ENCODE data around the gene PDHX. TPM values are rescaled to one million over a fixed set of nuclear protein-coding genes. Genes with fewer than 3 reads are reported as not detected.

PDHX gene
- polyA plus RNA-seq, 1 donor (not counting 4 experiments of a cell fraction or from before 2014, with no cell fraction given), result 28.5 TPM

DNA sequence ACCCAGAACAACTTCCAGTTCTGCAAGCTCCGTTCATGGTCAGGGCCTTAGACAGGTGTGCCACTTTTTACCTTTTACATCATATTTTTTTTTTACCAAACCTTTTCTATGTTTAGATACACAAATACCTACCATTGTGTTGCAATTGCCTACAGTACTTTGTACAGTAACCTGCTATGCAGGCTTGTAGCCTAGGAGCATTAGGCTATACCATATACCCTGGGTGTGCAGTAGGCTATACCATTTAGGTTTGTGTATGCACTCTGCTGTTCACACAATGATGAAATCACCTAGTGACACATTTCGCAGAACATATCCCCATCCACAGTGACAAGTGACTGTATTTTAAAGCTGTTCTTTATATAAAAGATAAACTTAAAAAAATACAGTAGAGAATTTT is 29.8 kb upstream of the PDHX start:
- no peak for TF ChIP-seq EZH2 (IDR thresholded peaks at IDR 0.05; ENCODE audit: low read length)
- TF ChIP-seq, protein P1, sequence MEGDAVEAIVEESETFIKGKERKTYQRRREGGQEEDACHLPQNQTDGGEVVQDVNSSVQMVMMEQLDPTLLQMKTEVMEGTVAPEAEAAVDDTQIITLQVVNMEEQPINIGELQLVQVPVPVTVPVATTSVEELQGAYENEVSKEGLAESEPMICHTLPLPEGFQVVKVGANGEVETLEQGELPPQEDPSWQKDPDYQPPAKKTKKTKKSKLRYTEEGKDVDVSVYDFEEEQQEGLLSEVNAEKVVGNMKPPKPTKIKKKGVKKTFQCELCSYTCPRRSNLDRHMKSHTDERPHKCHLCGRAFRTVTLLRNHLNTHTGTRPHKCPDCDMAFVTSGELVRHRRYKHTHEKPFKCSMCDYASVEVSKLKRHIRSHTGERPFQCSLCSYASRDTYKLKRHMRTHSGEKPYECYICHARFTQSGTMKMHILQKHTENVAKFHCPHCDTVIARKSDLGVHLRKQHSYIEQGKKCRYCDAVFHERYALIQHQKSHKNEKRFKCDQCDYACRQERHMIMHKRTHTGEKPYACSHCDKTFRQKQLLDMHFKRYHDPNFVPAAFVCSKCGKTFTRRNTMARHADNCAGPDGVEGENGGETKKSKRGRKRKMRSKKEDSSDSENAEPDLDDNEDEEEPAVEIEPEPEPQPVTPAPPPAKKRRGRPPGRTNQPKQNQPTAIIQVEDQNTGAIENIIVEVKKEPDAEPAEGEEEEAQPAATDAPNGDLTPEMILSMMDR (optimal IDR thresholded peaks at IDR 0.05 in 1 of 3, IDR thresholded peaks at IDR 0.05 in 1 of 3, conservative IDR thresholded peaks at IDR 0.05 in 1 of 3; ENCODE audit: extremely low read depth in 1 of 3, insufficient read depth in 2 of 3, low read length in 3 of 3), result no peak
- DNase-seq (ENCODE audit: low read depth, low spot score), result no peak
- H3K36me3 ChIP-seq (ENCODE audit: control insufficient read depth in 2 of 2, extremely low read depth in 1 of 2, insufficient read depth in 2 of 2, low read length in 2 of 2), result no peaks in the 10 kb centered on the region
- dilution Hi-C loops (cut with MboI; ENCODE audit: extremely low pct_ligation_motif_present, low sequenced_read_pairs), result no loop called here
- H3K9me1 ChIP-seq (ENCODE audit: control insufficient read depth, extremely low read depth, insufficient read depth, low read length), result no peaks in the 10 kb centered on the region
- H2AFZ ChIP-seq (ENCODE audit: control insufficient read depth, low read length), result no peak overlapping the region
- H3K4me2 ChIP-seq (ENCODE audit: control insufficient read depth, extremely low read depth, insufficient read depth, low read depth, low read length), result no peak overlapping the region
- H3K9me3 ChIP-seq (ENCODE audit: control insufficient read depth, low read depth, low read length), result no peaks in the 10 kb centered on the region
- no peaks in the 10 kb centered on the region for H3K4me1 ChIP-seq (ENCODE audit: control insufficient read depth, extremely low read depth, insufficient read depth, low read length)
- H4K20me1 ChIP-seq (ENCODE audit: control insufficient read depth, extremely low read depth, insufficient read depth, low read length), result no peaks in the 10 kb centered on the region
- H3K27me3 ChIP-seq (ENCODE audit: control insufficient read depth, extremely low read depth, insufficient read depth, low read length), result no peaks in the 10 kb centered on the region
- no peak overlapping the region for H3K4me3 ChIP-seq (ENCODE audit: control insufficient read depth in 2 of 3, extremely low read depth in 1 of 3, insufficient read depth in 2 of 3, low read depth in 1 of 3, low read length in 3 of 3)
- H3K79me2 ChIP-seq (ENCODE audit: control insufficient read depth, insufficient read depth, low read length), result no peaks in the 10 kb centered on the region
- no peak overlapping the region for H3K27ac ChIP-seq (ENCODE audit: control insufficient read depth, insufficient read depth, low read length)
- no peak overlapping the region for H3K9ac ChIP-seq (ENCODE audit: control insufficient read depth, extremely low read depth, insufficient read depth, low read length)
- no peak for FAIRE-seq

DNA sequence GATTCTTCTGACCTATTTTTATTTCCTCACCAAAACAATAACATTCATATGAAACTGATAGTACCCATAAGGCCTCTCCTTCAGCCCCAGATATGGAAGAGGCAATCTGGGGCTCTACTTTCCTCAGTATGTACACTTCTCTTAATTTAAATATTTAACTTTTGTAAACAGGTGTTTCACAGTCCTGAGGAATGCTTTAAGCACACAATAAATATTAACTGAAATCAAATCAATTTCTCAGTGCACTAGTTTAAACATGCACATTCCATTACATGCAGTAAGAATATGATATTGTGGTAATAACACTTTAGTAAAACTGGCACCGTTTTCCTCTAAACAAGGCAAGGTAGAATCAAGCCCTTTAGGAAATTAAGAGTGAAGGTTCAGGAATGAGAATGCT is 29.2 kb upstream of the PDHX start:
- no peak overlapping the region for H3K27ac ChIP-seq (ENCODE audit: control insufficient read depth, insufficient read depth, low read length)

More for the DNA sequence above, 29.2 kb upstream of the PDHX start:
- H3K9me3 ChIP-seq (ENCODE audit: control insufficient read depth, low read depth, low read length), result no peaks in the 10 kb centered on the region
- H3K9ac ChIP-seq (ENCODE audit: control insufficient read depth, extremely low read depth, insufficient read depth, low read length), result no peak overlapping the region
- no peaks in the 10 kb centered on the region for H3K79me2 ChIP-seq (ENCODE audit: control insufficient read depth, insufficient read depth, low read length)
- no peaks in the 10 kb centered on the region for H4K20me1 ChIP-seq (ENCODE audit: control insufficient read depth, extremely low read depth, insufficient read depth, low read length)
- no peak overlapping the region for H2AFZ ChIP-seq (ENCODE audit: control insufficient read depth, low read length)
- no peak overlapping the region for H3K4me2 ChIP-seq (ENCODE audit: control insufficient read depth, extremely low read depth, insufficient read depth, low read depth, low read length)
- no peaks in the 10 kb centered on the region for H3K9me1 ChIP-seq (ENCODE audit: control insufficient read depth, extremely low read depth, insufficient read depth, low read length)
- H3K27me3 ChIP-seq (ENCODE audit: control insufficient read depth, extremely low read depth, insufficient read depth, low read length), result no peaks in the 10 kb centered on the region
- TF ChIP-seq EZH2 (IDR thresholded peaks at IDR 0.05; ENCODE audit: low read length), result no peak
- TF ChIP-seq, protein P1 (optimal IDR thresholded peaks at IDR 0.05 in 1 of 3, IDR thresholded peaks at IDR 0.05 in 1 of 3, conservative IDR thresholded peaks at IDR 0.05 in 1 of 3; ENCODE audit: extremely low read depth in 1 of 3, insufficient read depth in 2 of 3, low read length in 3 of 3), result no peak
- no peaks in the 10 kb centered on the region for H3K36me3 ChIP-seq (ENCODE audit: control insufficient read depth in 2 of 2, extremely low read depth in 1 of 2, insufficient read depth in 2 of 2, low read length in 2 of 2)
- dilution Hi-C loops (cut with MboI; ENCODE audit: extremely low pct_ligation_motif_present, low sequenced_read_pairs), result no loop called here
- H3K4me3 ChIP-seq (ENCODE audit: control insufficient read depth in 2 of 3, extremely low read depth in 1 of 3, insufficient read depth in 2 of 3, low read depth in 1 of 3, low read length in 3 of 3), result no peak overlapping the region
- no peaks in the 10 kb centered on the region for H3K4me1 ChIP-seq (ENCODE audit: control insufficient read depth, extremely low read depth, insufficient read depth, low read length)
- FAIRE-seq (no peak), DNase-seq (ENCODE audit: low read depth, low spot score) (no peak)

Data from keratinocyte (primary cell).